H9 (cell line): Measurements from ENCODE around the gene HLA-G. TPM values are rescaled to one million over a fixed set of nuclear protein-coding genes. Genes with fewer than 3 reads are reported as not detected.

Source experiments
- DNase-seq: peaks from one replicate; pipeline ENCODE4 v3.0.0-alpha.2; 2017
- H2AFZ ChIP-seq: one replicate; pipeline ENCODE4 v1.6.1; 2013; ENCODE audit warnings: mild to moderate bottlenecking, low read length, control low read depth, moderate library complexity
- H2AK5ac ChIP-seq: 2 replicates; pipeline ENCODE4 v1.6.1; 2013; ENCODE audit warnings: low read length, control low read depth, mixed read lengths; ENCODE audit not compliant: insufficient read length
- H2BK120ac ChIP-seq: one replicate; pipeline ENCODE4 v1.6.1; 2013; ENCODE audit warnings: low read depth, mild to moderate bottlenecking, low read length, control low read depth, inconsistent platforms; ENCODE audit not compliant: poor library complexity, severe bottlenecking
- H2BK12ac ChIP-seq: 2 replicates; pipeline ENCODE4 v1.6.1; 2013; ENCODE audit warnings: low read length, control low read depth, mixed read lengths, low read depth; ENCODE audit not compliant: insufficient read length
- H2BK15ac ChIP-seq: 2 replicates; pipeline ENCODE4 v1.6.1; 2013; ENCODE audit warnings: low read depth, low read length, control low read depth
- H2BK20ac ChIP-seq: one replicate; pipeline ENCODE4 v1.6.1; 2013; ENCODE audit warnings: low read depth, mild to moderate bottlenecking, low read length, control low read depth, inconsistent platforms; ENCODE audit not compliant: poor library complexity, severe bottlenecking
- H2BK5ac ChIP-seq: 2 replicates; pipeline ENCODE4 v1.6.1; 2013; ENCODE audit warnings: low read length, control low read depth, mixed read lengths; ENCODE audit not compliant: insufficient read length
- H3K14ac ChIP-seq: 2 replicates; pipeline ENCODE4 v1.6.1; 2013; ENCODE audit warnings: low read length, control low read depth; ENCODE audit not compliant: insufficient read depth
- H3K18ac ChIP-seq: 2 replicates; pipeline ENCODE4 v1.6.1; 2013; ENCODE audit warnings: low read depth, mild to moderate bottlenecking, mixed read lengths, low read length, control low read depth; ENCODE audit not compliant: insufficient read length
- H3K23ac ChIP-seq: 2 replicates; pipeline ENCODE4 v1.6.1; 2013; ENCODE audit warnings: low read length, control low read depth, mixed read lengths, low read depth; ENCODE audit not compliant: insufficient read length
- H3K23me2 ChIP-seq: 2 replicates; pipeline ENCODE4 v1.6.1; 2013; ENCODE audit warnings: low read depth, mild to moderate bottlenecking, mixed read lengths, low read length, control low read depth; ENCODE audit not compliant: insufficient read length, poor library complexity, severe bottlenecking
- H3K27ac ChIP-seq: 2 replicates; pipeline ENCODE4 v1.5.1; 2013; ENCODE audit warnings: low read length, control low read depth, mixed read lengths, low read depth; ENCODE audit not compliant: insufficient read length
- H3K27me3 ChIP-seq: 2 replicates; pipeline ENCODE4 v1.6.1; 2013; ENCODE audit warnings: low read length, control low read depth, inconsistent platforms; ENCODE audit not compliant: insufficient read depth
- H3K4ac ChIP-seq: 2 replicates; pipeline ENCODE4 v1.6.1; 2013; ENCODE audit warnings: low read depth, mild to moderate bottlenecking, control low read depth, inconsistent platforms, low read length, moderate library complexity
- H3K4me1 ChIP-seq: 2 replicates; pipeline ENCODE4 v1.6.1; 2013; ENCODE audit warnings: low read length, control low read depth, inconsistent platforms; ENCODE audit not compliant: insufficient read depth
- H3K4me2 ChIP-seq: 2 replicates; pipeline ENCODE4 v1.6.1; 2013; ENCODE audit warnings: low read length, control low read depth, mixed read lengths; ENCODE audit not compliant: insufficient read length, insufficient read depth
- H3K56ac ChIP-seq: 2 replicates; pipeline ENCODE4 v1.6.1; 2013; ENCODE audit warnings: low read depth, mild to moderate bottlenecking, mixed read lengths, low read length, control low read depth; ENCODE audit not compliant: insufficient read length
- H3K79me1 ChIP-seq: 2 replicates; pipeline ENCODE4 v1.6.1; 2013; ENCODE audit warnings: low read depth, mild to moderate bottlenecking, moderate library complexity, low read length, control low read depth, inconsistent platforms; ENCODE audit not compliant: insufficient read depth, poor library complexity, severe bottlenecking
- H3K79me2 ChIP-seq: 2 replicates; pipeline ENCODE4 v1.6.1; 2013; ENCODE audit warnings: low read length, control low read depth, inconsistent platforms; ENCODE audit not compliant: insufficient read depth
- H3K9ac ChIP-seq: 2 replicates; pipeline ENCODE4 v1.6.1; 2013; ENCODE audit warnings: low read length, control low read depth, mixed read lengths; ENCODE audit not compliant: insufficient read length; ENCODE audit errors: extremely low read depth
- H3K9me3 ChIP-seq: one replicate; pipeline ENCODE4 v1.6.1; 2013; ENCODE audit warnings: low read depth, low read length, inconsistent platforms; ENCODE audit not compliant: control insufficient read depth
- H3T11ph ChIP-seq: one replicate; pipeline ENCODE4 v1.6.1; 2013; ENCODE audit warnings: mild to moderate bottlenecking, low read length, control low read depth, inconsistent platforms
- H4K20me1 ChIP-seq: one replicate; pipeline ENCODE4 v1.6.1; 2013; ENCODE audit not compliant: control insufficient read depth, insufficient read length, insufficient read depth
- H4K5ac ChIP-seq: 2 replicates; pipeline ENCODE4 v1.6.1; 2013; ENCODE audit warnings: low read depth, mild to moderate bottlenecking, mixed read lengths, low read length, control low read depth; ENCODE audit not compliant: insufficient read length
- H4K8ac ChIP-seq: replicated peaks from 2 replicates; pipeline ENCODE4 v1.6.1; 2013; ENCODE audit warnings: low read length, control low read depth, mixed read lengths, low read depth; ENCODE audit not compliant: insufficient read length
- H4K91ac ChIP-seq: 2 replicates; pipeline ENCODE4 v1.6.1; 2013; ENCODE audit warnings: low read depth, mild to moderate bottlenecking, moderate library complexity, mixed read lengths, low read length, control low read depth; ENCODE audit not compliant: insufficient read length
- H3K27ac Mint-ChIP-seq, 3 experiments: 2 replicates in 2 of 3; 3 replicates in 1 of 3; pipeline ENCODE4 v1.8.0; 2020 to 2021; ENCODE audit warnings: mixed read lengths in 3 of 3, mild to moderate bottlenecking in 1 of 3, moderate library complexity in 1 of 3
- H3K27me3 Mint-ChIP-seq: 2 replicates; pipeline ENCODE4 v1.8.0; 2021; ENCODE audit warnings: low read depth, mild to moderate bottlenecking, moderate library complexity, mixed read lengths
- H3K36me3 Mint-ChIP-seq, 3 experiments: 2 replicates in 2 of 3; 3 replicates in 1 of 3; pipeline ENCODE4 v1.8.0; 2020 to 2021; ENCODE audit warnings: low read depth in 3 of 3, mixed read lengths in 3 of 3; ENCODE audit not compliant: insufficient read depth in 1 of 3
- H3K4me1 Mint-ChIP-seq, 2 experiments: 2 replicates each; pipeline ENCODE4 v1.8.0; 2020; ENCODE audit warnings: mixed read lengths in 2 of 2
- H3K4me3 Mint-ChIP-seq, 2 experiments: 2 replicates in 1 of 2; 3 replicates in 1 of 2; pipeline ENCODE4 v1.8.0; 2020 to 2021; ENCODE audit warnings: mild to moderate bottlenecking in 2 of 2, mixed read lengths in 2 of 2, moderate library complexity in 1 of 2
- H3K9me3 Mint-ChIP-seq, 2 experiments: 2 replicates in 1 of 2; 3 replicates in 1 of 2; pipeline ENCODE4 v1.8.0; 2020; ENCODE audit warnings: mild to moderate bottlenecking in 2 of 2, mixed read lengths in 2 of 2, moderate library complexity in 1 of 2
- WGBS: extraction: QIAGEN DNeasy Blood & Tissue Kit; methylation state at CpG from one replicate; pipeline ENCODE4 v1.1.7; 2013; ENCODE audit warnings: missing lambda C conversion rate, low lambda C conversion rate, mixed read lengths; ENCODE audit not compliant: insufficient read length; ENCODE audit errors: extremely low coverage; 5-methylcytosine and 5-hydroxymethylcytosine counted together
- total RNA-seq: library from RNA; stranded (reverse); gene quantifications from 2 replicates; pipeline ENCODE4 v1.2.1, GENCODE V29; 2021
- TF ChIP-seq, protein P1 (sequence below): fragments of 200-600 bp; sonication (generic); conservative IDR thresholded peaks from 3 replicates; pipeline ENCODE4 v1.8.0; 2021; ENCODE audit warnings: antibody characterized with exemption, mild to moderate bottlenecking

Gene HLA-G
- total RNA-seq, 1 experiment from 2014 or later: 2.7 TPM

DNA sequence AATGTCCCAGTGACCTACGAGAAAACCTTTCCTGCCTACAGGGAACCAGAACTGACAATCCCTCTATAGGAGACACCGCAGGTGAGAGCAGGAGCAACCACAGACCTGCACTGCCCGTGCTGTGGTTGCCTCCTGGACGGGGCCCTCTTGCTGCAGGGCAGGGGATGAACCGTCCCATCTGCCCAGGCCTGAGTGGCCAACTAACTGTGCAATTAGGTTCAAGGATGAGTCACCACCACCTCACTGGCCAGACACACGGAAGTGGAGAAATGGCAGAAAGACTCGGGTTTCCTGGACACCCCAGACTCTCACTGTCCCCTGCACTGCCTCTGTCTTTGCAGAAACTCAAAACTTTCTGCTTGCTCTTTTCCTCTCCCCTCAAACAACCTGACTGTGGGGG, 13.8 kb upstream of the HLA-G start:
- no peak overlapping the region for H3K27ac ChIP-seq
- no peak overlapping the region for H3K56ac ChIP-seq
- TF ChIP-seq, protein P1, sequence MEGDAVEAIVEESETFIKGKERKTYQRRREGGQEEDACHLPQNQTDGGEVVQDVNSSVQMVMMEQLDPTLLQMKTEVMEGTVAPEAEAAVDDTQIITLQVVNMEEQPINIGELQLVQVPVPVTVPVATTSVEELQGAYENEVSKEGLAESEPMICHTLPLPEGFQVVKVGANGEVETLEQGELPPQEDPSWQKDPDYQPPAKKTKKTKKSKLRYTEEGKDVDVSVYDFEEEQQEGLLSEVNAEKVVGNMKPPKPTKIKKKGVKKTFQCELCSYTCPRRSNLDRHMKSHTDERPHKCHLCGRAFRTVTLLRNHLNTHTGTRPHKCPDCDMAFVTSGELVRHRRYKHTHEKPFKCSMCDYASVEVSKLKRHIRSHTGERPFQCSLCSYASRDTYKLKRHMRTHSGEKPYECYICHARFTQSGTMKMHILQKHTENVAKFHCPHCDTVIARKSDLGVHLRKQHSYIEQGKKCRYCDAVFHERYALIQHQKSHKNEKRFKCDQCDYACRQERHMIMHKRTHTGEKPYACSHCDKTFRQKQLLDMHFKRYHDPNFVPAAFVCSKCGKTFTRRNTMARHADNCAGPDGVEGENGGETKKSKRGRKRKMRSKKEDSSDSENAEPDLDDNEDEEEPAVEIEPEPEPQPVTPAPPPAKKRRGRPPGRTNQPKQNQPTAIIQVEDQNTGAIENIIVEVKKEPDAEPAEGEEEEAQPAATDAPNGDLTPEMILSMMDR: peak; percentile 19; the same call in 1 of the 3 replicates
- H3K79me1 ChIP-seq: no peaks in the 10 kb centered on the region
- no peaks in the 10 kb centered on the region for H3K23me2 ChIP-seq
- no peak overlapping the region for H3K4me2 ChIP-seq
- H2AK5ac ChIP-seq: no peak overlapping the region
- no peak overlapping the region for H3K4ac ChIP-seq
- no CpG with 5 or more reads among the region's 7 CpGs for WGBS
- H4K5ac ChIP-seq: no peak overlapping the region
- H3K4me1 ChIP-seq: no peaks in the 10 kb centered on the region
- H3K9ac ChIP-seq: no peak overlapping the region
- H3K79me2 ChIP-seq: no peaks in the 10 kb centered on the region
- peaks cover 7% of the 10 kb centered on the region; the same call in 1 of the 2 replicates for H3K27me3 Mint-ChIP-seq
- H3T11ph ChIP-seq: no peak overlapping the region
- no peak overlapping the region for H3K18ac ChIP-seq
- H3K9me3 ChIP-seq: no peaks in the 10 kb centered on the region
- H2BK12ac ChIP-seq: no peak overlapping the region
- H3K36me3 Mint-ChIP-seq: no peaks in the 10 kb centered on the region; a peak in 1 of 7 replicates
- no peak overlapping the region for H3K4me3 Mint-ChIP-seq
- H3K23ac ChIP-seq: no peak overlapping the region
- DNase-seq: no peak
- no peak overlapping the region for H2BK15ac ChIP-seq
- no peak overlapping the region for H4K8ac ChIP-seq
- H3K27ac Mint-ChIP-seq: peak overlapping the region in 2 of 3 experiments; percentile 44 to 60; a peak in 1 of 7 replicates
- H2BK20ac ChIP-seq: no peak overlapping the region
- no peaks in the 10 kb centered on the region for H3K9me3 Mint-ChIP-seq
- H3K4me1 Mint-ChIP-seq: no peaks in the 10 kb centered on the region
- H3K27me3 ChIP-seq: no peaks in the 10 kb centered on the region
- H4K20me1 ChIP-seq: no peaks in the 10 kb centered on the region
- no peak overlapping the region for H3K14ac ChIP-seq
- no peak overlapping the region for H4K91ac ChIP-seq
- no peak overlapping the region for H2BK5ac ChIP-seq
- H2AFZ ChIP-seq: no peak overlapping the region
- H2BK120ac ChIP-seq: no peak overlapping the region
